ENCODE results near the gene ROCK1. TPM values are rescaled to one million over a fixed set of nuclear protein-coding genes. Genes with fewer than 3 reads are reported as not detected.
"Not testable (repeated sequence)": the region's sequence is repeated elsewhere in the genome, so short reads cannot be mapped to it uniquely, and the experiment has no call there.

ROCK1 gene
- total and polyA plus RNA-seq, 11 donors = 14.1 to 46.2 (median 33.9) TPM

DNA sequence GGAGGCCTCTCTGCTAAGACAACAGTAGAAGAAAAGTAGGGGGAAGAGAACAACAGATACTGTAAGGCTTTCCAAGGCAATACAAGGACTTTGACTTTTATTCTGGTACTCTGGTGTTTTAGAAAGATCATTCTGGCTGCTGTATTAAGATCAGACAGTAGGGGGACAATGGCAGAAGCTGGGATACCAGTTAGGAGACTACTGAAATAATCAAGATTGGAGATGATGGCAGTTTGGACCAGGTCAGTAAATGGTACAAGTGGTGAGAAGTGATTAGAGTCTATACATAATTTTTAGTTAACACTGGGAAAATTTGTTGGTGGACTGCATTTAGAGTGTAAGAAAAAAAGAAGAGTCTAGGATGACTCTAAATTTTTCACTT, 139.7 kb downstream of the ROCK1 start:
- Histone ChIP-seq H3K27me3 (no peaks in the 10 kb centered on the region), H3K9me3 (no peaks in the 10 kb centered on the region), H3K4me1 (no peaks in the 10 kb centered on the region), H3K27ac (no peak overlapping the region), H3K36me3 (peaks cover 0 to 96% (median 82%) of the 10 kb centered on the region in 9 donors), H3K4me3 (no peak overlapping the region)
- ATAC-seq (no peak), DNase-seq (no peak)
- intact Hi-C loops (cut with DNase I) = loop anchor here in 4 of 10 donors (10.0 kb wide), 3 partner anchors 133 to 163 kb away; partner anchors contain the start of gene ROCK1 (in 1 of the 4)
- TF ChIP-seq, protein P1, sequence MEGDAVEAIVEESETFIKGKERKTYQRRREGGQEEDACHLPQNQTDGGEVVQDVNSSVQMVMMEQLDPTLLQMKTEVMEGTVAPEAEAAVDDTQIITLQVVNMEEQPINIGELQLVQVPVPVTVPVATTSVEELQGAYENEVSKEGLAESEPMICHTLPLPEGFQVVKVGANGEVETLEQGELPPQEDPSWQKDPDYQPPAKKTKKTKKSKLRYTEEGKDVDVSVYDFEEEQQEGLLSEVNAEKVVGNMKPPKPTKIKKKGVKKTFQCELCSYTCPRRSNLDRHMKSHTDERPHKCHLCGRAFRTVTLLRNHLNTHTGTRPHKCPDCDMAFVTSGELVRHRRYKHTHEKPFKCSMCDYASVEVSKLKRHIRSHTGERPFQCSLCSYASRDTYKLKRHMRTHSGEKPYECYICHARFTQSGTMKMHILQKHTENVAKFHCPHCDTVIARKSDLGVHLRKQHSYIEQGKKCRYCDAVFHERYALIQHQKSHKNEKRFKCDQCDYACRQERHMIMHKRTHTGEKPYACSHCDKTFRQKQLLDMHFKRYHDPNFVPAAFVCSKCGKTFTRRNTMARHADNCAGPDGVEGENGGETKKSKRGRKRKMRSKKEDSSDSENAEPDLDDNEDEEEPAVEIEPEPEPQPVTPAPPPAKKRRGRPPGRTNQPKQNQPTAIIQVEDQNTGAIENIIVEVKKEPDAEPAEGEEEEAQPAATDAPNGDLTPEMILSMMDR (IDR thresholded peaks at IDR 0.05) = peak in 11 of 12 donors; percentile 18 to 51 (median 31)
- TF ChIP-seq POLR2A (IDR thresholded peaks at IDR 0.05) = no peak

GRCh38 chr18:20966795-20967194, 144.8 kb downstream of the ROCK1 start:
- Histone ChIP-seq H3K27me3 (no peaks in the 10 kb centered on the region), H3K4me3 (no peak overlapping the region), H3K36me3 (peaks cover 0 to 89% (median 71%) of the 10 kb centered on the region in 9 donors), H3K27ac (no peak overlapping the region), H3K9me3 (no peaks in the 10 kb centered on the region), H3K4me1 (no peaks in the 10 kb centered on the region)
- intact Hi-C loops (cut with DNase I) = loop anchor here in 2 of 10 donors (2.0 to 10.0 kb wide), 2 partner anchors 36 to 208 kb away; no protein-coding TSS in a partner anchor
- WGBS, 4 donors = 96 to 100% (median 97%) methylated on average over 2 of the region's 2 CpGs
- DNase-seq (no peak), ATAC-seq (no peak)
- TF ChIP-seq POLR2A (IDR thresholded peaks at IDR 0.05) = no peak
- TF ChIP-seq, protein P1 (IDR thresholded peaks at IDR 0.05) = no peak

DNA sequence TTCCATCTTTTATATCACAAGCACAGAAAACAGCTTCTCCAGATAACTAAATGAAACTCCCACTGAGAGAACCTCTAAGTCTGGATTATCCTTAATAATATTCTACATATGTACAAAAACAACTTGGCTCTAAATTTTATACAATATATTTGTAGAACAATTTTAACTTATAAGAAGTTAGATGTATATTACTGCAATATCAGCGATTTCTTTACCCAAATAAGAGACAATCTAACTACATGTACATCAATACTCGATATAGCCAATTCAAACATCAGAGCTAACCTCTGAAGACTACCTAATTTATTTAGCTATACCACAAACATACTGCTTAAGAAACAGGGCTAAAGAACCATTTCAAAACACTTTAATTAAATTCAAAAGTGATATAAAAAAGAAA, 148.6 kb downstream of the ROCK1 start:
- Histone ChIP-seq H3K4me1 (no peaks in the 10 kb centered on the region), H3K36me3 (peaks cover 0 to 68% (median 56%) of the 10 kb centered on the region in 9 donors), H3K27me3 (no peaks in the 10 kb centered on the region), H3K4me3 (no peak overlapping the region), H3K9me3 (no peaks in the 10 kb centered on the region), H3K27ac (no peak overlapping the region)
- no peak for DNase-seq
- no peak for ATAC-seq
- WGBS, 4 donors = 95 to 100% (median 98%) methylated on average over 2 of the region's 2 CpGs
- no peak for TF ChIP-seq POLR2A (IDR thresholded peaks at IDR 0.05)
- TF ChIP-seq, protein P1 (IDR thresholded peaks at IDR 0.05) = no peak
- intact Hi-C loops (cut with DNase I) = loop anchor here in 2 of 10 donors (5.0 to 10.0 kb wide), 2 partner anchors 34 to 212 kb away; no protein-coding TSS in a partner anchor

DNA sequence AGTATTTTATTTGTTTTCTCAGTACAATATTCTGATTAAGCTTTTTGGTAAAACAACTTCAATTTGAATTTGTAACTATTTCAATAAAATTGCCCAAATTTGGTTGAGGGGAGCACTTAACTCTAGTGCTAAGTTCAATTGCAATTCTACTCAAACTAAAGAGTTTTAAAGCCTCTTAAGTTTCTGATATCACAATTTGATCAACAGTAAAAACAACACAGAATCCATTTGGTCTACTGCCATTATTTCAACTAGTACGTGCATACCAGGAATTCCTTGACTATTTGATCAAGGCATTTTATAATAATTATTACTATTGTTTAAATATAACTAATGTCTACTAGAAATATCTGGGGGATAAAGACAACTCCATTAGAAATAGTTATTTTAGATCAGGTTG, 150.9 kb downstream of the ROCK1 start:
- H3K27ac ChIP-seq = no peak overlapping the region
- H3K4me3 ChIP-seq = no peak overlapping the region
- WGBS, 4 donors = 76 to 84% (median 81%) methylated on average over 1 of the region's 1 CpG
- H3K36me3 ChIP-seq = peaks cover 0 to 52% (median 44%) of the 10 kb centered on the region in 9 donors
- no peak for DNase-seq
- ATAC-seq = no peak
- TF ChIP-seq, protein P1 (IDR thresholded peaks at IDR 0.05) = no peak
- TF ChIP-seq POLR2A (IDR thresholded peaks at IDR 0.05) = no peak
- H3K9me3 ChIP-seq = peaks cover 0 to 6% (median 0%) of the 10 kb centered on the region in 12 donors
- no peaks in the 10 kb centered on the region for H3K27me3 ChIP-seq
- intact Hi-C loops (cut with DNase I) = loop anchor here in 2 of 10 donors (5.0 to 10.0 kb wide), 2 partner anchors 37 to 214 kb away; no protein-coding TSS in a partner anchor
- no peaks in the 10 kb centered on the region for H3K4me1 ChIP-seq

DNA sequence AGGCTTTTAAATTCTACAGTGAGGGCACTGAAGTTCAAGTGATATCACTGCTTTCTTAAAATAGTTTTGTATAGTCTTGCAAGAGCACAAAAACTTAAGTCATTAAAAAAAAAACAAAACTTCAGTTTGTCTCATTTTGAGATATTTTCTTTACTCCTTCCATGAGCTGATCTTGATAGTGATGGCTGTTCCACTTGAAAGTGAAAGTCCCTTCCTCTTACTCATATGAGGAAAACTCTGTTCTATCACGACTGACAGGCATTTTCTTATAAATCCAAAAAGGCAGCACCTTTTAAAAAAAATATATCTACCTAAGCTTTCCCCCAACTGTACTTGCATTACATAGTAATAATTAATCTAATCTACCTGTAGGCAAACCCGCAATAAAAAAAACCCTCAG, 160.8 kb downstream of the ROCK1 start:
- 60 to 79% (median 67%) methylated on average over 2 of the region's 2 CpGs for WGBS, 4 donors

More for the DNA sequence above, 160.8 kb downstream of the ROCK1 start:
- H3K9me3 ChIP-seq; H3K27me3 ChIP-seq; DNase-seq; H3K4me3 ChIP-seq; ATAC-seq; H3K4me1 ChIP-seq; H3K27ac ChIP-seq; intact Hi-C loops (cut with DNase I): not testable (repeated sequence)
- peaks cover 0 to 32% (median 10%) of the 10 kb centered on the region in 9 donors for H3K36me3 ChIP-seq

Data from heart left ventricle (tissue), 16 donors.